Left lung (tissue), 10 donors: ENCODE results near the gene FCER2. TPM values are rescaled to one million over a fixed set of nuclear protein-coding genes. Genes with fewer than 3 reads are reported as not detected.

Source experiments
- ATAC-seq: fragments of 200-7000 bp; cut with Tn5 transposase; one replicate; pipeline ENCODE4 v1.9.1; 2020; ENCODE audit warnings: moderate library complexity
- DNase-seq, 4 donors: peaks; one replicate each; pipeline ENCODE4 v3.0.0-alpha.2; 2013 to 2020
- H3K27ac ChIP-seq, 2 donors: fragments of 200-600 bp; sonication (generic) in 1 of 2; one replicate each; pipeline versions ENCODE4 v1.5.0 to v1.8.0; 2020 to 2021
- H3K27me3 ChIP-seq, 2 donors: fragments of 200-600 bp; sonication (generic) in 1 of 2; one replicate each; pipeline versions ENCODE4 v1.5.0 to v1.8.0; 2020 to 2021
- H3K36me3 ChIP-seq, 2 donors: fragments of 200-600 bp; sonication (generic) in 1 of 2; one replicate each; pipeline versions ENCODE4 v1.5.0 to v1.8.0; 2020 to 2021
- H3K4me1 ChIP-seq, 2 donors: fragments of 200-600 bp; one replicate each; pipeline ENCODE4 v1.8.0; 2021
- H3K4me3 ChIP-seq, 2 donors: fragments of 200-600 bp; sonication (generic) in 1 of 2; one replicate each; pipeline versions ENCODE4 v1.5.0 to v1.8.0; 2020 to 2021; ENCODE audit warnings: mild to moderate bottlenecking in 1 of 2
- H3K9me3 ChIP-seq, 2 donors: fragments of 200-600 bp; sonication (generic) in 1 of 2; one replicate each; pipeline versions ENCODE4 v1.5.0 to v1.8.0; 2020 to 2021
- CTCF ChIP-seq, 2 donors: fragments of 200-600 bp; sonication (generic) in 1 of 2; IDR thresholded peaks; one replicate each; pipeline versions ENCODE4 v1.5.0 to v1.8.0; 2021; ENCODE audit warnings: antibody characterized with exemption in 2 of 2
- intact Hi-C, 2 donors: fragments of 100-400 bp; cut with DNase I; formaldehyde crosslinking; loops; one replicate each; pipeline versions ENCODE4 v1.11.2 to v1.14.2; 2022
- polyA plus RNA-seq, 6 donors: library from polyadenylated mRNA; unstranded; fragments of 120-200 nt; gene quantifications; one replicate each; pipeline ENCODE4 v1.2.1, GENCODE V29; 2013; ENCODE audit not compliant: insufficient read length in 6 of 6
- total RNA-seq, 2 donors: library from RNA; stranded (reverse); fragmentation: NEBNext Ultra II Directional; extraction: Animal tissue kit (Norgen Biotek cat#: 25700); gene quantifications; one replicate each; pipeline ENCODE4 v1.2.1, GENCODE V29; 2021
- donor health status: DM: no; HTN: yes; CAD: no.
- donor health status: DM: no; HTN: no; CAD: no.

Gene FCER2
- total and polyA plus RNA-seq, 8 donors: 0.27 to 0.73 (median 0.54) TPM

- DNase-seq (no peak), ATAC-seq (no peak)
- intact Hi-C loops: no loop called here
- Histone ChIP-seq H3K27me3 (peaks cover 0 to 13% of the 10 kb centered on the region in 2 donors), H3K4me3 (no peak overlapping the region), H3K36me3 (no peaks in the 10 kb centered on the region), H3K9me3 (no peaks in the 10 kb centered on the region), H3K27ac (no peak overlapping the region), H3K4me1 (peaks cover 0 to 25% of the 10 kb centered on the region in 2 donors)
- no peak for TF ChIP-seq CTCF (IDR thresholded peaks at IDR 0.05)
Observed at GRCh38 chr19:7662657-7663056, 39.3 kb downstream of the FCER2 start.

GRCh38 chr19:7661744-7662538, 40.0 kb downstream of the FCER2 start:
- H3K4me1 ChIP-seq: peaks cover 0 to 32% of the 10 kb centered on the region in 2 donors
- peaks cover 0 to 13% of the 10 kb centered on the region in 2 donors for H3K27me3 ChIP-seq
- H3K4me3 ChIP-seq: no peak overlapping the region
- no peak for DNase-seq
- intact Hi-C loops: no loop called here
- H3K36me3 ChIP-seq: no peaks in the 10 kb centered on the region
- no peak for ATAC-seq
- no peaks in the 10 kb centered on the region for H3K9me3 ChIP-seq
- H3K27ac ChIP-seq: no peak overlapping the region
- TF ChIP-seq CTCF (IDR thresholded peaks at IDR 0.05): no peak

GRCh38 chr19:7658219-7658686, 43.7 kb downstream of the FCER2 start:
- H3K4me3 ChIP-seq: peak overlapping the region in 1 of 2 donors; percentile 9
- no peaks in the 10 kb centered on the region for H3K9me3 ChIP-seq
- H3K4me1 ChIP-seq: peaks cover 0 to 67% of the 10 kb centered on the region in 2 donors
- intact Hi-C loops: no loop called here
- ATAC-seq: peak; percentile 46
- TF ChIP-seq CTCF (IDR thresholded peaks at IDR 0.05): no peak
- no peaks in the 10 kb centered on the region for H3K36me3 ChIP-seq
- peaks cover 0 to 4% of the 10 kb centered on the region in 2 donors for H3K27me3 ChIP-seq
- peak overlapping the region in 1 of 2 donors; percentile 97 for H3K27ac ChIP-seq
- no peak for DNase-seq

- Histone ChIP-seq H3K4me1 (peaks cover 3 to 77% of the 10 kb centered on the region in 2 donors), H3K27ac (peak overlapping the region; percentile 47 to 97), H3K36me3 (no peaks in the 10 kb centered on the region), H3K27me3 (peaks cover 0 to 4% of the 10 kb centered on the region in 2 donors), H3K9me3 (no peaks in the 10 kb centered on the region), H3K4me3 (peak overlapping the region in 1 of 2 donors; percentile 9)
- TF ChIP-seq CTCF (IDR thresholded peaks at IDR 0.05): no peak
- ATAC-seq (peak; percentile 84), DNase-seq (peak in 2 of 4 donors; percentile 76 to 83)
- intact Hi-C loops: no loop called here
Observed at GRCh38 chr19:7657131-7657751, 44.7 kb downstream of the FCER2 start.

GRCh38 chr19:7655581-7655980, 46.4 kb downstream of the FCER2 start:
- peaks cover 0 to 4% of the 10 kb centered on the region in 2 donors for H3K27me3 ChIP-seq
- H3K4me1 ChIP-seq: peaks cover 4 to 78% of the 10 kb centered on the region in 2 donors
- no peaks in the 10 kb centered on the region for H3K9me3 ChIP-seq
- intact Hi-C loops: no loop called here
- H3K36me3 ChIP-seq: no peaks in the 10 kb centered on the region
- TF ChIP-seq CTCF (IDR thresholded peaks at IDR 0.05): no peak
- no peak overlapping the region for H3K4me3 ChIP-seq
- peak overlapping the region in 1 of 2 donors; percentile 97 for H3K27ac ChIP-seq
- DNase-seq (no peak), ATAC-seq (no peak)
